ENCODE measurements around the gene BNC2. TPM values are rescaled to one million over a fixed set of nuclear protein-coding genes. Genes with fewer than 3 reads are reported as not detected.

The BNC2 gene
- total RNA-seq, 4 donors from 2014 or later = 3.8 to 14.9 (median 8.2) TPM

- no peaks in the 10 kb centered on the region for H3K9me3 ChIP-seq
- H3K4me3 ChIP-seq (replicated peaks in 1 of 3) = no peak overlapping the region
- no peaks in the 10 kb centered on the region for H3K27me3 ChIP-seq
- H3K4me1 ChIP-seq = no peaks in the 10 kb centered on the region
- DNase-seq = no peak
- no peaks in the 10 kb centered on the region for H3K36me3 ChIP-seq
- TF ChIP-seq CTCF (IDR thresholded peaks at IDR 0.05) = no peak
- no peak for TF ChIP-seq POLR2A (IDR thresholded peaks at IDR 0.05)
- intact Hi-C loops (cut with DNase I) = no loop called here
- WGBS, 2 donors = 85 to 89% methylated on average over 8 of the region's 8 CpGs
- H3K27ac ChIP-seq = no peak overlapping the region
Measured at GRCh38 chr9:16363073-16363781, 507.2 kb downstream of the BNC2 start.

DNA sequence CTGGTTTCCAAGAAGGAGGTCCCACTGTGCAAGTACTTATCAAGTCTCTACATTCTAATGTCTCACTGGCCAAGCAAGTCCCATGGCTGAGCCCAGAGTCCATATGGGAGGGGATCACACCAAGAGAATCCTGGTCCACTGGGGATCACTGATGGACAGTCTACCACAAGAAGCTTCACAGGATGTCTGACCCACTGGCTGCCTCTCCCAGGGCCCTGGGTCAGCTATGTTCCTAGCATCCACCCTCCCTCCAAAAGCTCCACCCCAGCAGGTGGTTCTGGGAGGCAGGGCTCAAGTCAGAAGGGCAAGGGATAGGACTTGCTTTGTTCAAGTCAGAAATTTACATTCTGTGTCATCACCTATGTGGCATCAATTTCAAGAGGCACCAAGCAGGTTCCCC, 508.5 kb downstream of the BNC2 start:
- no peak overlapping the region for H3K27ac ChIP-seq
- no peak overlapping the region for H3K4me3 ChIP-seq (replicated peaks in 1 of 3)
- no peak for TF ChIP-seq CTCF (IDR thresholded peaks at IDR 0.05)
- no peak for TF ChIP-seq POLR2A (IDR thresholded peaks at IDR 0.05)
- no peaks in the 10 kb centered on the region for H3K36me3 ChIP-seq
- no peaks in the 10 kb centered on the region for H3K27me3 ChIP-seq
- no peaks in the 10 kb centered on the region for H3K9me3 ChIP-seq
- no peak for DNase-seq
- intact Hi-C loops (cut with DNase I) = no loop called here
- H3K4me1 ChIP-seq = no peaks in the 10 kb centered on the region

- intact Hi-C loops (cut with DNase I) = no loop called here
- Histone ChIP-seq H3K36me3 (no peaks in the 10 kb centered on the region), H3K27ac (no peak overlapping the region), H3K27me3 (no peaks in the 10 kb centered on the region), H3K4me3 (replicated peaks in 1 of 3) (no peak overlapping the region), H3K9me3 (no peaks in the 10 kb centered on the region), H3K4me1 (peaks cover 0 to 5% of the 10 kb centered on the region in 2 donors)
- WGBS, 2 donors = 94% methylated on average over 3 of the region's 3 CpGs
- TF ChIP-seq CTCF (IDR thresholded peaks at IDR 0.05) (no peak), POLR2A (IDR thresholded peaks at IDR 0.05) (no peak)
- no peak for DNase-seq
Measured at GRCh38 chr9:16361118-16361517, 509.4 kb downstream of the BNC2 start.

- no peak overlapping the region for H3K4me3 ChIP-seq (replicated peaks in 1 of 3)
- peaks cover 0 to 9% of the 10 kb centered on the region in 2 donors for H3K4me1 ChIP-seq
- intact Hi-C loops (cut with DNase I) = no loop called here
- no peaks in the 10 kb centered on the region for H3K9me3 ChIP-seq
- 95 to 98% methylated on average over 3 of the region's 3 CpGs for WGBS, 2 donors
- H3K27me3 ChIP-seq = no peaks in the 10 kb centered on the region
- TF ChIP-seq CTCF (IDR thresholded peaks at IDR 0.05) (no peak), POLR2A (IDR thresholded peaks at IDR 0.05) (no peak)
- no peaks in the 10 kb centered on the region for H3K36me3 ChIP-seq
- DNase-seq = no peak
- H3K27ac ChIP-seq = no peak overlapping the region
Measured at GRCh38 chr9:16360247-16360646, 510.2 kb downstream of the BNC2 start.

Small RNAs within 50 kb of the gene (small RNA-seq; reads per million reads assigned to genes)
- not detected for gene LSM1P1
